Activated CD8-positive, alpha-beta memory T cell treated with anti-CD3 and anti-CD28 coated beads for 1 hour (primary cell): ENCODE measurements around the gene TTC4.

Source experiments
- DNase-seq, 2 donors: peaks; one replicate each; pipeline ENCODE4 v3.0.0-alpha.2; 2020; ENCODE audit warnings: low read depth in 1 of 2; ENCODE audit errors: extremely low read depth in 1 of 2

TTC4 gene

DNA sequence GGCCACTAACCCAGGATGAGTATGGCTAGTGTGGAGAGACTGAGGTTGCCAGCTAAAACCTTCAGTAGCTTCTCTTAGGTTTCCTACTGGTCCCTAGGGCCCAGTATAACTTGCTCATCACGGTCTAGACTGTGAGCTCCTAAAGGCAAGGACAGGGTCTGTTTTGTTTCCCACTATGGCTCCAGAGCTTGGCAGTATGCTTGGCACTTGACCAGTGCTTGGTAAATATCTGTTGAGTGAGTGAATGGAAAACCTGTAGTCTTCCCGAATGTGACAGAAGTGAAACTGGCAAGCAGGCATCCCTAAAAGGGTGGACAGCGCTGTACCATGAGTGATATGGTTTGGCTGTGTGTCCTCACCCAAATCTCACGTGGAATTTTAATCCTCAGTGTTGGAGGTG, 61.8 kb downstream of the TTC4 start:
- DNase-seq: no peak

DNA sequence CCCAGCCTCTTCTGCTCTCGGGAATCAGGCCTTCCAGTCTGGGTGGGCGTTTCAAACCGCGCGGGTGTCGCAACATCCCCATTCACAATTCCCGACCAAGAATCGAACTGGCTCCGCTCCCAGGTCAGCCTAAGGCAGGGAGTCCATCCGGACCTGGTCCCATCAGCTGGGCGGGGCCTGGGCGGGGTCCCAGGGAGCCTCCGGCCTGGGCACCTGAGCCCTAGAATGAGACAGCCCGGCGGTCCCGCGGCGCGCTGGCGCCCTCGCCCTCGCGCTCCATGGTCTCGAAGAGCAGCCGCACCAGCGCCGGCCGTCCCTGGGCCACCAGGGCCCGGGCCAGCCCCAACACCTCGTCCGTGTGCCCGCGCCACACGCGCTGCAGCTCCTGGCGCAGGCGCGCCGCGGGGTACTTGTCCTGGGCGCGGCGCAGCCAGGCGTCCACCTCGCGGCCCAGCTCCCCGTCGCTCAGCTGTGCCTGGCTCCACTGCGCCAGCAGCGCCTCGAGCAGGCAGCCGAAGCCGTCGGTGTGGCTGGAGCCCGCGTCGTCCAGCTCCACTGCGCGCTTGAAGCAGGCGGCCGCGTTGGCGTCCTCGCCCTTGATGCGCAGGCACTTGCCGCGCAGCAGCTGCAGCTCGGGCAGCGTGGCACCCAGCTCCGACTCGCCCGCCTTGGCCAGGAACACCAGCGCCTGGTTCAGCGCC, 65.5 kb downstream of the TTC4 start:
- no peak for DNase-seq

DNA sequence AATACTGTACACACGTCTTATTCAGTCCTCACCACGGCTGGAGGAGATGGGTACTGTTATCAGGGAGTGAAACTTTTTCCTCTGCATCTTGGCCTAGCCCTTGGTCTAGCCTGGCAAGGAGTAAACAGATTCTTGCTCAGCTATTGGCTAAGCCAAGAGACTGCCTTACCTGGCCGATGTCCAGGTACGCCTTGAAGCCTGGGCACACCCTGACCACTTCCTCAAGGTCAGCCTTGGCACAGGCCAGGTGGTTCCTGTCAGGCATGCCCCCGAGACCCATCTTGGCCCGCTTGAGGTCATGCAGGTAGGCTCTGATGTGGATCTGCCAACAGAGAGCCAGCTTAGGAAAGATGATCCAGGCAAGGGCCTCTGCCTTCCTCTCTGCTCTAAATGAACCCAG, 66.5 kb downstream of the TTC4 start:
- no peak for DNase-seq

DNA sequence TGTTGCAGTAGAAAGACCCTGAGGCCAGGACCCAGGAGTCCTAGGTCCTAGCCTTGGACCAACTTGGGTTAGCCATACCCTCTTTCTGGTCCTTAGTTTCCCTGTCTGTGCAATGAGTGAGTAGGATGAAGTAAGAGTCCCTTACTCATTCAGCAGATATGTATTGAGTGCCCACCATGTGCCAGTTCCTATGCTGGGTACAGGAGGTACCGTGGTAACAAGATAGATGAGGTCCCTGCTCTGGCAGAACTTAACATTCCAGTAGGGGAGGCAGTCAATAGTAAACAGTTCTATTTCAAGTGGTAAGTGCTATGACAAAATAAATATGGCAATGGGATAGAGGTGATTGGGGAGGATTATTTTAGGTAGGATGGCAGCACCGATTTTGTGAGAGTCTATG, 66.9 kb downstream of the TTC4 start:
- no peak for DNase-seq

DNA sequence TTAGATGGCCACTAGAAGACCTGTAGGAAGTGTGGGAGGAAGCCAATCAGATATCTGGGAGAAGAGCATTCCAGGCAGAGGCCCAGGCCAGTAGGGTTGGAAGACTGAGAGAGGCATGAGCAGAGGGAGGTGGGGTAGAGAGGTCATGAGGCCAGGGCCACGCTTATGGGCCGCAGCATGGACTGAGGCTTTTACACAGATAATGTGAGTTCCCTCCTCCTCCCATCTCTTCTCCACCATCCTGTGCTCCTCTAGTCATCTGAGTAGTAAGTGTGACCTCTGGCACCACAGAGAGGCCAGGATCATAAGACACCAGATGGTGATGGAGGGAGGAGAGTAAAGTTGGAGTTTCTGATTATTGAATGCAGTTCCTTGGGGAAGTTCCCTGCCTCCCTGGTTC, 68.4 kb downstream of the TTC4 start:
- DNase-seq: no peak

DNA sequence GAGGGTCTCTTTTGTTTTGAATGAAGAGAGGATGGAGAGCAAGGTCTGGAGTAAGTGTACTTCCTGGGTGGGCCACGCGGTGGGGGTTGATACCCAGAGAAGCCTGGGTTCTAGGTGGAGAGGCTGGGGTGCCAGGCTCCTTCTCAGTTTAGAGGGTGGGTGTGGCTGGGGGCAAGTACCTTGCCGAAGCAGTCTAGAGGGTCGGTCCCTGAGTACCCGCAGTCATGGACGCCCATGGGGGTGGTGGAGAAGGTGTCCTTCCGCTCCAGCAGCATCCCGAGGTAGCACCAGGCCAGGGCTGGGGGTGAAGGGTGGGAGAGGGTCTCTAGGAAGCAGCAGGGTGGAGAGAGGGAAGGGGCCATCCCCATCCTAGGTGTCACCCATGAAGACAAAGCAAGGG, 71.1 kb downstream of the TTC4 start:
- DNase-seq: no peak

DNA sequence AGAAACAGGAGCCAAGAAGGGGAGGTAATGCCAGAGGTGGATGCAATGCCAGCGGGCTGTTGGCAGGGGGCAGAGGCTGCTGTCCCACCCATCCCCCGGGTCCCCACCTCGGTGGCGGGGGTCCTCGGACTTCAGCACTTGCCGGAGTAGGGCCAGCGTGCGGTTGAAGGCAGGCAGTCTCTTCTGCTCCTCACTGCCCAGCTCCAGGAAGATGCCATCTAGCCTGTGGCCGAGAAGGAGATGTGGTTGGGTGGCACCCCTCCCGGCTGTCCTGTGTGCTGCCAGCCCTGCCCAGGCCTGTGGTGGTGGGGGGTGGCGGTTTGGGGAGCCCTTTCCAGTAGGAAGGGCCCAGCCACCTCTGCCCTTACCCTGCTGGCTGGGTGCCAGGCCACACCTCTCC, 71.9 kb downstream of the TTC4 start:
- no peak for DNase-seq

DNA sequence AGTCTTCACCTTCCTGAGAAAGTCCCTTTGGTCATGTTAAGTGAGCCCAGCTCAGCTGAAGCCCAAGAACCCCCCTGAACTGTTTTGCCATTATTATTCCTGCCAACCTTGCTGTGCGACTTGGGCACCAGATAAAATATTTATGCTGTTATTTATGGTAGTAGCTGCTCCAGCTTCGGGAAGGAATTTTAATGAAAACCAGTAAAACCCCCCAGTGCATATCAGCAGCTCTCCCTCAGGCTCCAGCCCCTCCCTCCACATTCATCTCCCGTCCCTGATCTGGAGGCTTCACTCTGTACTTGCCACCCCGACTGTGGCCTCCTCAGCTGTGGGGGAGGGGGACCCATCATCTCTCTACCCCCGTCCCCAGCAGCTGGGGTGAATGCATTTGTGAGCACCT, 72.8 kb downstream of the TTC4 start:
- DNase-seq: no peak

DNA sequence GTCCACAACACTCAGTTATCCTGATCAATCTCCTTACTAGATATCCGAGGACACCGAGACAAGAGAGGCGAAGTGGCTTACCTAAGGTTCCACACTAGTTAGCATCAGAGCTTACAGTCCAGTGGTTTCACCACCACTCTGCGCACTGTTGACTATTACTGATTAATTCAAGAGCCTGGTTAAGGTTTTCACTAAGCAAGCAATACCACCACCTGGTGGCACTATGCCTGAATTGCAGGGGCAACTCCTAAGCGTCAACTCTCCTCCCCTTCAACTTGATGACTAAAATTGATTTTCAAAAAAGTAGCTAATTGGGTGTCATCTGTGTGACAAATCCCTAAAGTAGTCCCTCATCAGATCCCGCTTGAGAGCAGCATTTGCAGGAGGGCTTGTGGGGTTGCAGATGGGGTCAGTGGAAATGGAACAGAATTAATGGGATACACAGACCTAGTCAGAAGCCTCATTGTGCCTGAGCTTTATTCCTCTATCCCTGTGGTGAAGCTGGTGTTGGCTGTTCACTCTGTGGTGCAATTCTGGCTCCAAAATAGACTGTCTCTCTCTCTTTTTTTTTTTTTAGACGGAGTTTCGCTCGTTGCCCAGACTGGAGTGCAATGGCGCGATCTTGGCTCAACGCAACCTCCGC, 76.3 kb downstream of the TTC4 start:
- no peak for DNase-seq
